Measurements from ENCODE around the gene VGLL4. TPM values are rescaled to one million over a fixed set of nuclear protein-coding genes. Genes with fewer than 3 reads are reported as not detected.

The VGLL4 gene
- total and polyA plus RNA-seq, 2 donors (not counting 1 experiment from before 2014, with no cell fraction given): 25.8 to 29.0 TPM

DNA sequence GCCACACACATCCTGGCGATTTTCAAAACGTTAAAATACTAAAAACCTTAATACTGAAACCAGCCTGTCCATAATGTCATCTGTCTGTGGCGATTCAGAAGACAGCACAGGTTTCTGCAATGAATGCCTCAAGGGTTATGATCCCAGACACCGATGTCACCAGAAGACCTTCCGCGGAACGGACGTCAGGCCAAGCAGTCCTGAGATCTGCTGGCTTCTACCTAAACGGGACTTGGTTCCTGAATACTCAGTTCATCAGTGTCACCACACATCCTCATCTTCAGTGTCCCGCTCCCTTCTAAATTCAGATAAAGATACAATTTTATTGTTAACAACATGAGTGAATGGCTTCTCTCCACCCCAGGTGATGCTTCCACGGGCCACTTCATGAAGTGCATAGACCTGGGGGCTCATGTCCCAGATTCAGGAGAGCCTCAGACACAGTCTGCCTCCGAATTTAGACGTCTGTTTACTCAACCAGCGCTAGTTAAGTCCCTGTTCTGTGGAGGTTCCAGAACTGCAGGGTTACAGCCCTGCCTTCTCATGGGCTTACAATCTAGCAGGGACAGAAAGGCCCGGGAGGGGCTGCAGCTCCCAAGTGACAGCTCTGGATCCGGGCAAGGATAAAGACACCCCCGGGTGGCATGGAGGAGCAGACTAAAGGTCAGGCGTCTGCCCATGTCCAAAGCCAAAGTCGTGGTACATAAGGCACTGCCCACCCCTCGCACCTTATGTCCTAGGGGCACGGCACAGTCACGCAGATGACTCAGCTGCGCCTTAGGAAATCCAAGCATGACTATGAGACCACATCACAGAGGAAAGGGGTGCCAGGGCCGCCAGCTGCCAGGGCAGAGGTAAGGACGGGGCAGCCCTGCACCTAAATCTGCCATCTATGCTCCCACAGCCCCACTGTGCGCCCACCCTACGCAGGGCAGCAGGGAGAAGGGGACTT, 75.9 kb downstream of the VGLL4 start:
- Histone ChIP-seq H3K4me1 (ENCODE audit: control insufficient read depth in 2 of 2, insufficient read depth in 2 of 2, low read length in 2 of 2) (no peaks in the 10 kb centered on the region), H3K4me2 (replicated peaks; ENCODE audit: low read depth, low read length, poor library complexity, severe bottlenecking) (no peak overlapping the region), H3K79me2 (ENCODE audit: control insufficient read depth, insufficient read depth, low read length) (peaks cover 53% of the 10 kb centered on the region), H3K27me3 (replicated peaks in 1 of 4; ENCODE audit: control extremely low read depth in 1 of 4, control insufficient read depth in 3 of 4, insufficient read depth in 4 of 4, low read length in 3 of 4) (no peaks in the 10 kb centered on the region), H3K9ac (ENCODE audit: low read length) (no peak overlapping the region), H4K20me1 (ENCODE audit: control insufficient read depth, insufficient read depth, low read length, poor library complexity, severe bottlenecking) (peaks cover 42% of the 10 kb centered on the region), H3K9me3 (ENCODE audit: control extremely low read depth in 1 of 3, control insufficient read depth in 2 of 3, insufficient read depth in 1 of 3, low read length in 2 of 3) (no peaks in the 10 kb centered on the region), H3K4me3 (ENCODE audit: control extremely low read depth in 1 of 5, extremely low read depth in 1 of 5, insufficient read depth in 1 of 5, low read depth in 2 of 5, low read length in 4 of 5) (no peak overlapping the region), H3K27ac (ENCODE audit: low read length in 2 of 2) (no peak overlapping the region), H3K36me3 (replicated peaks in 1 of 2; ENCODE audit: control extremely low read depth in 1 of 2, control insufficient read depth in 1 of 2, extremely low read depth in 1 of 2, insufficient read depth in 2 of 2, low read length in 1 of 2) (peaks cover 0 to 36% of the 10 kb centered on the region in 2 experiments), H2AFZ (ENCODE audit: insufficient read depth, low read depth, low read length, poor library complexity, severe bottlenecking) (no peak overlapping the region)
- ChIA-PET POLR2A (no interaction called here), CTCF (no interaction called here)
- DNase-seq (no peak), ATAC-seq (ENCODE audit: low read depth) (no peak)
- H3K9me3 Mint-ChIP-seq (ENCODE audit: insufficient read depth): no peaks in the 10 kb centered on the region
- TF ChIP-seq CTCF (IDR thresholded peaks at IDR 0.05) (no peak), EZH2 (IDR thresholded peaks at IDR 0.05; ENCODE audit: borderline replicate concordance, insufficient read depth, low read depth, low read length, poor library complexity, severe bottlenecking) (no peak)
- H3K27ac Mint-ChIP-seq: no peak overlapping the region
- intact Hi-C loops (cut with micrococcal nuclease): no loop called here
- WGBS (ENCODE audit: insufficient coverage): 96% methylated on average over 21 of the region's 27 CpGs
- H3K4me1 Mint-ChIP-seq: no peaks in the 10 kb centered on the region
- H3K27me3 Mint-ChIP-seq: no peaks in the 10 kb centered on the region
- no peak overlapping the region for H3K4me3 Mint-ChIP-seq

DNA sequence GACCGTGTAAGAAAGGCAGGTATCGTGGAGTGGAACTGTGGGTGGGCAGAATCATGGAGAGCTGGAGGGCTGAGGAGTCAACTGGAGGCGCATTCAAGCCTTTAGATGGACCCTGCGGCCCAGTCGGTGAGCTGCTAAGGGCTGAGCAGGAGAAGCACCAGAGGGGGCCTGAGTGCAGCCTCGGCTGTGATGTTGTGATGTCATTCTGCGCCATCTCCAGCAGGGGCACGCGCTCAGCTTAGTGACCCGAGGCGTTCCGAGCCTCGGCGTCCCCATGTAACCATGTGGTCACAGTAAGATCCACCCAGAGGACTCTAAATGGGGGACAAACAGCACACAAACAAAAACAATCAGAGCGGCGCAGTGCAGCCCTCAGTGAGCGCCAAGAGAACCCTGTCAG, 76.8 kb downstream of the VGLL4 start:
- Mint-ChIP-seq H3K4me1 (no peaks in the 10 kb centered on the region), H3K4me3 (no peak overlapping the region), H3K27me3 (no peaks in the 10 kb centered on the region), H3K9me3 (ENCODE audit: insufficient read depth) (no peaks in the 10 kb centered on the region), H3K27ac (no peak overlapping the region)
- no peaks in the 10 kb centered on the region for H3K4me1 ChIP-seq (ENCODE audit: control insufficient read depth in 2 of 2, insufficient read depth in 2 of 2, low read length in 2 of 2)
- H3K36me3 ChIP-seq (replicated peaks in 1 of 2; ENCODE audit: control extremely low read depth in 1 of 2, control insufficient read depth in 1 of 2, extremely low read depth in 1 of 2, insufficient read depth in 2 of 2, low read length in 1 of 2): peaks cover 0 to 36% of the 10 kb centered on the region in 2 experiments
- no peak overlapping the region for H3K4me2 ChIP-seq (replicated peaks; ENCODE audit: low read depth, low read length, poor library complexity, severe bottlenecking)
- intact Hi-C loops (cut with micrococcal nuclease): no loop called here
- H3K27ac ChIP-seq (ENCODE audit: low read length in 2 of 2): no peak overlapping the region
- H4K20me1 ChIP-seq (ENCODE audit: control insufficient read depth, insufficient read depth, low read length, poor library complexity, severe bottlenecking): peaks cover 48% of the 10 kb centered on the region
- no peak for ATAC-seq (ENCODE audit: low read depth)
- peaks cover 50% of the 10 kb centered on the region for H3K79me2 ChIP-seq (ENCODE audit: control insufficient read depth, insufficient read depth, low read length)
- TF ChIP-seq EZH2 (IDR thresholded peaks at IDR 0.05; ENCODE audit: borderline replicate concordance, insufficient read depth, low read depth, low read length, poor library complexity, severe bottlenecking): no peak
- TF ChIP-seq CTCF (IDR thresholded peaks at IDR 0.05): no peak
- DNase-seq: no peak
- ChIA-PET POLR2A (no interaction called here), CTCF (no interaction called here)
- H2AFZ ChIP-seq (ENCODE audit: insufficient read depth, low read depth, low read length, poor library complexity, severe bottlenecking): no peak overlapping the region
- WGBS (ENCODE audit: insufficient coverage): 98% methylated on average over 10 of the region's 17 CpGs
- H3K9ac ChIP-seq (ENCODE audit: low read length): no peak overlapping the region
- no peaks in the 10 kb centered on the region for H3K9me3 ChIP-seq (ENCODE audit: control extremely low read depth in 1 of 3, control insufficient read depth in 2 of 3, insufficient read depth in 1 of 3, low read length in 2 of 3)
- H3K27me3 ChIP-seq (replicated peaks in 1 of 4; ENCODE audit: control extremely low read depth in 1 of 4, control insufficient read depth in 3 of 4, insufficient read depth in 4 of 4, low read length in 3 of 4): no peaks in the 10 kb centered on the region
- no peak overlapping the region for H3K4me3 ChIP-seq (ENCODE audit: control extremely low read depth in 1 of 5, extremely low read depth in 1 of 5, insufficient read depth in 1 of 5, low read depth in 2 of 5, low read length in 4 of 5)

All from B cell (primary cell).